Measurements from ENCODE around the gene CHSY1. TPM values are rescaled to one million over a fixed set of nuclear protein-coding genes. Genes with fewer than 3 reads are reported as not detected.

The CHSY1 gene
- total RNA-seq, 1 experiment from 2014 or later = 47.0 TPM

DNA sequence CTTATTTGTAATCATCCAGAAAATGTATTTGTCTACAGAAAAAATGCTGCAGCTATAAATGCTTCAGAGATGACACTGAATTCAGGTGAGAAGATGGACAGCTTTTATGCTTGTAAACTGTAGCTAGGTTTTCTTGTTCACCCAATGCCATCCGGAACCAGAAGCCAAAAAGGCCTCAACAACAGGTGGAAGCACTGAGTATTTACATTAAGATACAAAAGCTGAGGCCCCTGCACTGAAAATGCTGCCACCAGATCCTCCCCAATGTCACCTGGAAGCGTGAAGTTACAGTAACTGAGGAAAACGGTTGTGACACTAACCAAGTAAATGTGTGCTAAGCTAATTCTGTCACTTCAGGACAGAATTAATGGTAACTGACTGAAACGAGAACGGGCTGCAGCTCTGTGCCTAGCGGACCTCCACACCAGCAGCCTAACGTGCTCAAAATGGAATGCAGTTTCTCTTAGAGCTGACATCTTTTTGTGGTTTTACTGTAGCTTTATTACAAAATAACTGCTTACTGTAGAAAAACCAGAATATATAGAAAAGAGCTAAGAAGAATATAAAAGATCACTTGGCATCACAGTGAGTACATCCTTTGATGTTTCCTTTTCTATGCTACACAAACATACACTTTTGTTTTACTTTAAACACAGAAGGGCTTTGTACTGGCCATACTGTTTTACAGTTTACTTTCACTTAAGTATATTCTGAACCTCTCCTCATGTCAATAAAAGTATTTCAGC is 7.6 kb downstream of the CHSY1 start:
- H3K4me3 ChIP-seq (ENCODE audit: low read depth, low read length, poor library complexity, severe bottlenecking) = no peak overlapping the region
- no peaks in the 10 kb centered on the region for H3K9me3 ChIP-seq (ENCODE audit: low read depth, low read length, poor library complexity, severe bottlenecking)
- DNase-seq (ENCODE audit: low spot score) = no peak
- peaks cover 31% of the 10 kb centered on the region for H3K4me1 ChIP-seq (ENCODE audit: insufficient read depth, low read length, poor library complexity, severe bottlenecking)
- POLR2A ChIA-PET (ENCODE audit: low non-redundant PET) = no interaction called here
- no peaks in the 10 kb centered on the region for H3K27me3 ChIP-seq (replicated peaks; ENCODE audit: insufficient read depth, low read depth, low read length, poor library complexity)
- H3K36me3 ChIP-seq (ENCODE audit: insufficient read depth, low read length, poor library complexity, severe bottlenecking) = no peaks in the 10 kb centered on the region
- BruUV-seq (replicated peaks) = no TSS peak
- intact Hi-C loops (cut with micrococcal nuclease; ENCODE audit: unreplicated experiment) = no loop called here
- CTCF ChIA-PET = no interaction called here
- H3K27ac ChIP-seq (ENCODE audit: low read depth, low read length, poor library complexity, severe bottlenecking) = no peak overlapping the region
- TF ChIP-seq EZH2 (IDR thresholded peaks at IDR 0.05; ENCODE audit: borderline replicate concordance, low read depth, low read length, poor library complexity, severe bottlenecking) (no peak), CTCF (conservative IDR thresholded peaks at IDR 0.05; ENCODE audit: low read depth, low read length) (no peak)

DNA sequence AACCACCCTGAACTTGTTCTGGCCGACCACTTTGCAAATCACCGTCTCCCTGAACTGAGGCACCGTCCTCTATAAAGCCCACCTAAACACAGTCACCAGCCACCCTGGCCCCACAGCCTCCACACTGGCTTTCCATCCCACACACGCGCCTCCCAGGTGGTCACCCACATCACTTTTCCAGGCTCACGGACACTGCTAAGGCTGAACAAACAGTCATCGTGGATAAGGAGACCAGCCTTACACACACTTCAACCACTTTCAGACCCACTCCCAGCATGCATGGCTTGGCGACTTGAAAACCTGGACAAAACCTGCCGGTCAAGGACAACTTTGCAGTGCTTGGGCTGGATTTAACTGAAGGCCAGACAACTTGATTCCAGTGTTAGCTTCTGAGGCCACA is 8.4 kb downstream of the CHSY1 start:
- Histone ChIP-seq H3K4me1 (ENCODE audit: insufficient read depth, low read length, poor library complexity, severe bottlenecking) (peaks cover 29% of the 10 kb centered on the region), H3K27ac (ENCODE audit: low read depth, low read length, poor library complexity, severe bottlenecking) (no peak overlapping the region), H3K36me3 (ENCODE audit: insufficient read depth, low read length, poor library complexity, severe bottlenecking) (no peaks in the 10 kb centered on the region), H3K9me3 (ENCODE audit: low read depth, low read length, poor library complexity, severe bottlenecking) (no peaks in the 10 kb centered on the region), H3K27me3 (replicated peaks; ENCODE audit: insufficient read depth, low read depth, low read length, poor library complexity) (no peaks in the 10 kb centered on the region), H3K4me3 (ENCODE audit: low read depth, low read length, poor library complexity, severe bottlenecking) (no peak overlapping the region)
- POLR2A ChIA-PET (ENCODE audit: low non-redundant PET) = no interaction called here
- CTCF ChIA-PET = no interaction called here
- no peak for TF ChIP-seq EZH2 (IDR thresholded peaks at IDR 0.05; ENCODE audit: borderline replicate concordance, low read depth, low read length, poor library complexity, severe bottlenecking)
- TF ChIP-seq CTCF (conservative IDR thresholded peaks at IDR 0.05; ENCODE audit: low read depth, low read length) = no peak
- no peak for DNase-seq (ENCODE audit: low spot score)
- intact Hi-C loops (cut with micrococcal nuclease; ENCODE audit: unreplicated experiment) = no loop called here
- BruUV-seq (replicated peaks) = no TSS peak

DNA sequence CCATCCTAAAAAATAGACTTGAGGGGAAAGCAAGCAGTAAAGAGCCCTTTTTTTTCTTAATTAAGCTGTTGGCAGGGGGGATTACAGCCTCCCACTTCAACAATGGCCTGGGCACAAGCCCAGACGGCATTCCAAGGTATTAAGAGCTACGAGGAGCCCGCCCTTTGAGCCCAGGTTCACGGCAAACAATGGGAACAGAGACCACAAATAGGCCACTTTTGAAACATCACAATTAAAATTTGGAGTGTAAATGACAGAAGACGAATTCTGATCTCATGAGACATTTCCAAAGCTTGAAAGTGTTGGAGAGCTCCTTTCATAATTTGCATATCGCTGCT is 8.9 kb downstream of the CHSY1 start:
- H3K9me3 ChIP-seq (ENCODE audit: low read depth, low read length, poor library complexity, severe bottlenecking) = no peaks in the 10 kb centered on the region
- ChIA-PET POLR2A (ENCODE audit: low non-redundant PET) (no interaction called here), CTCF (no interaction called here)
- no TSS peak for BruUV-seq (replicated peaks)
- intact Hi-C loops (cut with micrococcal nuclease; ENCODE audit: unreplicated experiment) = no loop called here
- no peak for DNase-seq (ENCODE audit: low spot score)
- H3K27me3 ChIP-seq (replicated peaks; ENCODE audit: insufficient read depth, low read depth, low read length, poor library complexity) = no peaks in the 10 kb centered on the region
- no peak for TF ChIP-seq CTCF (conservative IDR thresholded peaks at IDR 0.05; ENCODE audit: low read depth, low read length)
- no peak for TF ChIP-seq EZH2 (IDR thresholded peaks at IDR 0.05; ENCODE audit: borderline replicate concordance, low read depth, low read length, poor library complexity, severe bottlenecking)
- no peaks in the 10 kb centered on the region for H3K36me3 ChIP-seq (ENCODE audit: insufficient read depth, low read length, poor library complexity, severe bottlenecking)
- H3K27ac ChIP-seq (ENCODE audit: low read depth, low read length, poor library complexity, severe bottlenecking) = no peak overlapping the region
- H3K4me1 ChIP-seq (ENCODE audit: insufficient read depth, low read length, poor library complexity, severe bottlenecking) = peaks cover 29% of the 10 kb centered on the region
- H3K4me3 ChIP-seq (ENCODE audit: low read depth, low read length, poor library complexity, severe bottlenecking) = no peak overlapping the region
